HL-60/S4 treated with retinoic acid at 250 ng/mL for 4 days and 3 days (cell line): Measurements from ENCODE around the gene ARHGAP25.

Experiments used
- in situ Hi-C: fragments of 300-500 bp; cut with MboI; formaldehyde crosslinking; loops from 2 replicates; pipeline ENCODE4 v1.7.0; 2022; ENCODE audit warnings: low sequenced_read_pairs

ARHGAP25 gene

DNA sequence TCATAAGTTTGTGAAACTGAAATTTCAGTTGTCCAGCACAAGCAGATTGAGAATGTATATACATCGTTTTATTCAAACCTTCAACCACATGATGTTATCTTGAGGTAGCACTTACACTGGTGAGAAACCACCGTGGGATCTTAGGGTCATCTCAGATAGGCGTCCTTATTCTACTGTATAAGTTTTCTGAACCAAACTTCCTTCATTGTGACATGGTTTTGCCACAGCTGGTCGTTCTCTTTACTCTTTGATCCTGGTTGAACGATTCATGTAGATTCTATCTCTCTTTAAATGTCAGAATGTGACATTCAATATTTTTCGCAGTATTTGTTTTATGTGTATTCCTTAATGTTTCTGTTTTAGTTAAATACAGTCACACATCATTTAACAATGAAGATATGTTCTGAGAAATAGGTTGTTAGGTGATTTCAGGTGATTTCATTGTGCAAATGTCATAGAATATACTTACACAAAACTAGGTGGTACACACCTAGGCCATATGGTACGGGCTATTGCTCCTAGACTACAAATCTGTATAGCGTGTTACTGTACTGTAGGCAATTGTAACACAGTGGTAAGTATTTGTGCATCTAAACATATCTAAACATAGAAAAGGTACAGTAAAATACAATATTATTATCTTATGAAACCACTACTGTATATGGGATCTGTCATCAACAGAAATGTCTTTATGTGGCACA lies 17.9 kb upstream of the ARHGAP25 start:
- in situ Hi-C loops, result loop anchor here (25.0 kb wide), 1 partner anchor 229 kb away; no protein-coding TSS in a partner anchor

GRCh38 chr2:68717305-68717661 lies 17.3 kb upstream of the ARHGAP25 start:
- in situ Hi-C loops, result loop anchor here (25.0 kb wide), 1 partner anchor 230 kb away; no protein-coding TSS in a partner anchor

- in situ Hi-C loops, result loop anchor here (25.0 kb wide), 1 partner anchor 233 kb away; no protein-coding TSS in a partner anchor
Measured at GRCh38 chr2:68719912-68720311, 14.7 kb upstream of the ARHGAP25 start.

- in situ Hi-C loops, result loop anchor here (25.0 kb wide), 1 partner anchor 233 kb away; no protein-coding TSS in a partner anchor
Measured at GRCh38 chr2:68720665-68721064, 13.9 kb upstream of the ARHGAP25 start.

DNA sequence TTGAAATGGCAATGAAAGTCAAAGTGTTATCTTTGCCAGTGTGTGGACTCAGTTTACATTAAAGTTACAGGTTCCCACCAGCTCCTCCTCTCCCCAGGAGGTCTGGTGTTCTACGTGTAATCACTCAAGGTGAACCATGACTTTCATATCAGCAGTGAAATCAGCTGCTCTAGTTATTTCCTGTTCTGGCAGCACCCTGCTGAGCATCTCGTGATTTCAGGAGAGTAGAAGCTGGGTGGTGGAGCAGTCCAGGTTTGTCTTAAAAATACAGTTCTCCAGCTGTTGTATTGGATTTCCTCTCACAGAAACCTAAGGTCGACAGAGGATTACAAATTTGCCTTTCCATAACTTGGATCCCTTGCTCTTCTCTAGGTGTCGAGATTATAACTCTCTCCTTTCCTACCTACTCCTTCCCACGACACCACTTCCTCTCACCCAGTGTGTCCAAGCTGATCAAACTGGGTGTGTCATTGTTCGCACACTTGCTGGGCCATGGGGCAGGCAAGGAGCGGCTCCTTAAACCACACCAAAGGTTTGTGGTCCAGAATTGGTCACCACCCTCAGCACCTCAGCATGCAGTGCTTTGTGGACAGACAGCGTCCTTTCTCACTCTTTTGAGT lies 13.0 kb upstream of the ARHGAP25 start:
- in situ Hi-C loops, result loop anchor here (25.0 kb wide), 1 partner anchor 234 kb away; no protein-coding TSS in a partner anchor

- in situ Hi-C loops, result loop anchor here (25.0 kb wide), 1 partner anchor 235 kb away; no protein-coding TSS in a partner anchor
Measured at GRCh38 chr2:68722712-68723111, 11.9 kb upstream of the ARHGAP25 start.

GRCh38 chr2:68723181-68723580 lies 11.4 kb upstream of the ARHGAP25 start:
- in situ Hi-C loops, result loop anchor here (25.0 kb wide), 1 partner anchor 236 kb away; no protein-coding TSS in a partner anchor

DNA sequence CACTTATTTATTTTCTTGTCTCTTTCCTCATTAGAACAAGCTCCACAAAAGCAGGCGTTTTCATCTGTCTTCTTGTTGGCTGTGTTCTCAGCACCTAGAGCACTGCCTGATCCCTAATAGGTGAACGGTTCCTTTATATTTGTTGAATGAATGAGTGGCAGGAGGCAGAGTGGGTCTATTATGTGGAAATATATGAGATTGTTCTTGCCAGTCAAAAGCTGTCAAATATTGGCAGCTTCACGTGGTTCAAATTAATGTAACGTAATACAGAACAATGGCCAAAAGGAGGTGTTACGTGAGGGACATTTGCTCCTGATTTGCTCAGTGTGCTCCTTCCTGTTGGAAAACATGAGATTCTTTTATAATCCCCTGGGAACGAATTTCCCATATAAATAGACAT lies 8.5 kb upstream of the ARHGAP25 start:
- in situ Hi-C loops, result loop anchor here (25.0 kb wide), 1 partner anchor 186 kb away; no protein-coding TSS in a partner anchor

DNA sequence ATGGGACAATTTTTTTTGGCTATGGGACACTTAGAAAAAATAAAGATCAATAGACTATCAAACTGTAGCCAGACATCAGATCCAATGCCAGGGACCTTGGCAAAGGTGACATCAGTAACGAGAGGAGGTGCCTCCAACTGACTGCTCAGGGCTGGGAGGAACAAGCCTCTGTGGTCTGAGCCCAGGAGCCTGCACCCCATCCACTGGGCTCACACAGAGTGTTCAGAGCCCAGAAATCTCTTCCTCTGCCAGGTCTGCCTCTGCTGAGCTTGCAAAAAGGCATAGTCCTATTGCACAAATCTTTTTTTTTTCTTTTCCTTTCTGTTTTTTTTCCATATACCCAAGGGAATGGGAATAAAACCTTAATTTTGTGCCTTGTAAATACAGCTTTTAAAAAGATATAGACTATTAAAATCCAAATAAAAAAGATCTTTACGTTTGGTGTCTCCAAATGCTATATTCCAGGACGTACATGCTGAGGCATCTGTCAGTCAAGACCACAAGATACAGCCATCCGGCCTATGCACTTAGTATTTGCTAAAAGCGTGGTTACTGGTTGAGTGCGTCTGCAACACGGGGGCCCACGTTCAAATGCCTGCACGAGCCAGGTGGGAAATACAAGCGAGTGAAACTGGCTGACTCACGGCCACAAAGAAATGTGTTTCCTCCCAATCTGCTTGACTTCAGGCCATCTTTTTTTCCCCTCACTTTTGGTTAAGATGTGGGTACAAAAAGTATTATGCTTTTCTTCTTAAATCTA lies 7.8 kb upstream of the ARHGAP25 start:
- in situ Hi-C loops, result loop anchor here (25.0 kb wide), 1 partner anchor 186 kb away; no protein-coding TSS in a partner anchor

DNA sequence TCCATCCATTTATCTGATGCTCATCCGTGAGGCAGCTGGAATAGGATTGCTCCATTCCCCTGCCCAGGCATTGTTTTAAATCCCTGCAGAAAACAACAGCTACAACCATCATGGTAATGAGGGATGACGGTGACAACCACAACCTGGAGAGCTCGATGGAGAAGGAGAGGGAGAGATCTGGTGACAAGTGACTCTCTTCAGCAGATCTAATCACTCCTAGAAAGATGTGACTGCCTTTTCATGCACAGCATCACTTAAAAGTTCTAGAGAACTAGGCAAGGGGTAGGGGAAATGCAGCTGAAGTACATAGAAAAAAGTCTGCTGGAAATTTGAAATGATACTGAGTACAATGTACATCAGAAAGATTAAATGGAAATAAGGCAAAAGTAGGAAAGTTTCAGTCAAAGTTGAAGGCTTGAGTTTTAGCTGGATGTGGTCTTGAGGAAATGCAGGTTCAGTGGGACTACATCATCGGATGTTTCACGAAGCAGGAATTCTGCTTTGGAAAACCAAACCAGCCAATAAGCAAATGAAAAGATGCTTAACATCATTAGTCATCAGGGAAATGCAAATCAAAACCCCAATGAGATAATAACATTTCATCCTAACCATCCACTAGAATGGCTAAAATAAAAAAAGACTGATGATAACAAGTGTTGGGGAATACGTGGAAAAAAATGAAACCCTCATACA lies 6.8 kb upstream of the ARHGAP25 start:
- in situ Hi-C loops, result loop anchor here (25.0 kb wide), 1 partner anchor 184 kb away; no protein-coding TSS in a partner anchor

DNA sequence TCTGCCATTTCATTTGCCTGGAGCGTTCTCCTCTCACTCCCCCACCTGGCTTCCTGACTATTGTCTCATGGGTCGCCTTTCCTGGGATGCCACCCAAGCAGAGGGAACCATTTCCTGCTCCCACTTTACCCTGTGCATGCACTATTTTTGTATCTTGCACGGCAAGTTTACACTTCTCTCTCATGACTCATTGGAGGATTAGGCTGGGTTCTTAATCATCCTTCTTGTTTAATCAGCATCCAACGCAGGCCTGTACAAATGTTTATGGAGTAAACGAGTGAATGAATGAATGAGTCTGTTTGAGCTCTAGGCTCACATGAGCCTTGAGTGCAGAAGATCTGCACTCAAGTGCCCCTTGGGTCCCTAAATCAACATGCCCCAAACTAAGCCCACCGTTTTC lies 3.8 kb upstream of the ARHGAP25 start:
- in situ Hi-C loops, result loop anchor here (25.0 kb wide), 1 partner anchor 181 kb away; no protein-coding TSS in a partner anchor

- in situ Hi-C loops, result loop anchor here (25.0 kb wide), 1 partner anchor 180 kb away; no protein-coding TSS in a partner anchor
Measured at GRCh38 chr2:68732036-68732932, 2.3 kb upstream of the ARHGAP25 start.

- in situ Hi-C loops, result loop anchor here (25.0 kb wide), 1 partner anchor 179 kb away; no protein-coding TSS in a partner anchor
Measured at GRCh38 chr2:68733365-68733764, 1.2 kb upstream of the ARHGAP25 start.

DNA sequence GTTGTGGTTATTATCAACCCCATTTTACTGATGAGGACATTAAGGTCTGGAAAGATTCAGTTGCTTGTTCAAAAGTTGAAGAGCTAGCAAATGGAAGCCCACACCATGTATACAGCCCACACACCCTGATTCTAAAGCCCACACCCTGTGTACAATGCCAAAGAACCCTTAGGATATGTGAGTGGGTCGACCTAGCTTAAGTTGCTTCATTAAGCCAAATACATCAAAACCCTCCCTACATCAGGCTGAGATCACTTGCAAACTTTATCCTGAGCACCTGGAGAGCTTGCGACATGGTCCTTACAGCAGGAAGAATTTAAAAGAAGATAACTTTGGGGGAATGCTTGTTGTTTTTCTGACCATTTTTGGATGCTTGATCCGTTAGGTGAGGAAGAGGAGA lies 435 bp upstream of the ARHGAP25 start:
- in situ Hi-C loops, result loop anchor here (25.0 kb wide), 1 partner anchor 178 kb away; no protein-coding TSS in a partner anchor

DNA sequence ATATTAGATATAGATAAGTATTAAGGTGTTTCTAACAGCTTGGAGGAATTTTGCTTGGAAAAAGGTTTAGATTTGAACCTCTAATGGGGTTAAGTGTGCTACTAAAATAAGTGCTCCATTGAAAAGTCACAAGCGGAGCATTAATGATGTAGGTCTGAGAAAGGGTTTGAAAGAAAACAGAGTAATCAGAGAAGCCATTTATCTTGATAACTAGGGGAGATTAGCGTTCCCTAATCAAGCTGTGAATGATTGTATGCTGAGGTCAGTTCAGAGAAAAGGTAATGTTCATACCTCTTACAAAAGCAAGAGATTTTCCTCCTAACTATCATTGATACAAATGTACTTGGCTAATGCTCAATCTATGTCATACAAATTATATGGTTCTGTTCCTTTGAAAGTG lies 1.5 kb downstream of the ARHGAP25 start:
- in situ Hi-C loops, result loop anchor here (25.0 kb wide), 1 partner anchor 176 kb away; no protein-coding TSS in a partner anchor

DNA sequence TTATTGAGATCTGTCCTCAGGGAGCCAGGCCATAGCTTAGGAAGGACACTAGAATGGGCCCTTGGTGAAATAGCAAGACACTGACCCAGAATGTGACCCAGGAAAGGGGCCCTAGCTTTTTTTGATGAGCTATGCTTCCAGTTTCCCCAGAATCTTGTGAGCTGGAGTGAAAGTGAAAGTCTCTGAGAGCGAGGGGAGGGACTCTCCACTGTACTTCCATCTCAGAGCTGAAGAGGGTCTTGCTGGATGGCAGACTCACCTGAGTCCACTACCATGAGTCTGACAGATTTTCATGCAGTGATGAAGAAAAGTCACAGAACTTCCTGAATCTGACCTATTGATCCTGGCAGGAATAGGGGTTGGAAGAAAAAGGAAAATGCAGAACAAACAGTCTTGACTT lies 3.1 kb downstream of the ARHGAP25 start:
- in situ Hi-C loops, result loop anchor here (25.0 kb wide), 1 partner anchor 175 kb away; no protein-coding TSS in a partner anchor

- in situ Hi-C loops, result loop anchor here (25.0 kb wide), 1 partner anchor 173 kb away; no protein-coding TSS in a partner anchor
Measured at GRCh38 chr2:68738906-68739594, 4.4 kb downstream of the ARHGAP25 start.

GRCh38 chr2:68739595-68740399 lies 5.2 kb downstream of the ARHGAP25 start:
- in situ Hi-C loops, result loop anchor here (25.0 kb wide), 1 partner anchor 173 kb away; no protein-coding TSS in a partner anchor
